Duodenal mucosa (tissue), 2 donors: ENCODE measurements around the gene ADGRL1.
A peak's percentile ranks its signal among the peaks of the same experiment; 100 is the strongest.
"Not testable (repeated sequence)": the region's sequence is repeated elsewhere in the genome, so short reads cannot be mapped to it uniquely, and the experiment has no call there.

ENCODE experiments used
- H3K27ac ChIP-seq: one replicate; pipeline ENCODE4 v1.7.0; 2013; ENCODE audit warnings: low read depth, low read length
- H3K27me3 ChIP-seq, 2 donors: one replicate each; pipeline ENCODE4 v1.7.0; 2013; ENCODE audit warnings: low read length in 2 of 2, control low read depth in 1 of 2; ENCODE audit not compliant: insufficient read depth in 2 of 2, control insufficient read depth in 1 of 2
- H3K36me3 ChIP-seq, 2 donors: one replicate each; pipeline ENCODE4 v1.7.0; 2013; ENCODE audit warnings: low read length in 2 of 2, control low read depth in 1 of 2; ENCODE audit not compliant: insufficient read depth in 2 of 2, control insufficient read depth in 1 of 2
- H3K4me1 ChIP-seq, 2 donors: one replicate each; pipeline ENCODE4 v1.7.0; 2013; ENCODE audit warnings: low read length in 2 of 2, control low read depth in 1 of 2; ENCODE audit not compliant: insufficient read depth in 2 of 2, control insufficient read depth in 1 of 2
- H3K4me3 ChIP-seq, 2 donors: one replicate each; pipeline ENCODE4 v1.7.0; 2013; ENCODE audit warnings: low read length in 2 of 2, low read depth in 1 of 2
- H3K9ac ChIP-seq, 2 donors: one replicate each; pipeline ENCODE4 v1.7.0; 2013; ENCODE audit warnings: low read length in 2 of 2, low read depth in 1 of 2
- H3K9me3 ChIP-seq, 2 donors: one replicate each; pipeline ENCODE4 v1.7.0; 2013; ENCODE audit warnings: low read length in 2 of 2, control low read depth in 1 of 2; ENCODE audit not compliant: control insufficient read depth in 1 of 2

Gene ADGRL1

GRCh38 chr19:14218620-14219330, 12.8 kb upstream of the ADGRL1 start:
- no peaks in the 10 kb centered on the region for H3K27me3 ChIP-seq
- no peak overlapping the region for H3K4me3 ChIP-seq
- H3K27ac ChIP-seq, result no peak overlapping the region
- no peaks in the 10 kb centered on the region for H3K9me3 ChIP-seq
- H3K4me1 ChIP-seq, result no peaks in the 10 kb centered on the region
- no peaks in the 10 kb centered on the region for H3K36me3 ChIP-seq
- no peak overlapping the region for H3K9ac ChIP-seq

DNA sequence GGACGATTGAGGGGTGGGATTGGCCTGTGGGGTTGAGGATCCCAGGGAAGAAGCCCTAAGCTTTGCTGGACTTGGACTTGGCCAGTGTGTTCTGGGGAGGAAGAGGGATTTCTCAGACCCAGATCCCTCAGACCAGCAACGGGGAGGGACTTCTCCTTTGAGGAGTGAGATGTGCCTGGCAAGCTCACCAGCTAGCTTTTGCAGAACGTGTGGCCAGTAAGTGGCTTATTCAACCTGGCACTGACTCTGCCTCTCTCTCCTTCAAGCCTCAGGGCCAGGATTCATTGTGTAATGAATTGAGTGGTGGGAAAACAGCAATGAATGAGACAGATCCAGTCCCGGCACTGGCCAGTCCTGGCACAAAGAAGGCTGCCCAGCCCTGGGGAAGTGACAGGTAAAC, 11.9 kb upstream of the ADGRL1 start:
- H3K27ac ChIP-seq, H3K36me3 ChIP-seq, H3K9ac ChIP-seq, H3K4me3 ChIP-seq, H3K9me3 ChIP-seq, H3K27me3 ChIP-seq, H3K4me1 ChIP-seq: not testable (repeated sequence)

DNA sequence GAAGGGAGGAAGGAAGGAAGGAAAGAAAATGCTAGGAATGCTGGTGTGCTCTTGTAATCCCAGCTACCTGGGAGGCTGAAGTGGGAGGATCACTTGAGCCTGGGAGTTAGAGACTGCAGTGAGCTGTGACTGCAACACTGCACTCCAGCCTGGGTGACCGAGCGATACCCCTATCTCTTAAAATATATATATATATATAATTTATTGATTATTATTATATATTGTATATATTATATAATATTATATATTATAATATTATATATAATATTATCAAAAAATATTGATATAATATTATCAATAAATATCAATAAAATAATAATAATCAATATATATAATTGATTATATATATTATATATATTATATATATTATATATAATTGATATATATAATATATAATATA, 8.6 kb upstream of the ADGRL1 start:
- no peaks in the 10 kb centered on the region for H3K4me1 ChIP-seq
- no peaks in the 10 kb centered on the region for H3K9me3 ChIP-seq
- no peak overlapping the region for H3K27ac ChIP-seq
- H3K27me3 ChIP-seq, result no peaks in the 10 kb centered on the region
- H3K9ac ChIP-seq, result no peak overlapping the region
- H3K4me3 ChIP-seq, result no peak overlapping the region
- no peaks in the 10 kb centered on the region for H3K36me3 ChIP-seq

DNA sequence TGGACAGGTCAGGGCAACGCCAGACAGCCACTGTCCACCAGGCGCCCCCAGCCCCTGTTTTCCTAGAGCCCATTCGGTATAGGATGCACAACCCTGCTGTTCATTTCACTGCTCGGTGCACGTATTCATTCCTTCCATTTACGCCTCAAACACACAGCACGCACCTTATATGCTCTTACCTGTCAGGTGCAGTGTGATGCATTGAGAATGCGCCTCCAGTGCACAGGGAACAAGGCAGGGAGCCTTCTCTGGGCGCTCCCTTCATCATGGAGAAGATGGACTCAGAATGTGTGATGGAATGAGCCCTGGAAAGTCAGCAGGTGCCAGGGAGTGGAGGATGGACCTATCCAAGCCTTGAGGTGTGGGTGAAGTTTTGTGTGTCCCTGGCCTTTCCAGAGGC, 4.2 kb upstream of the ADGRL1 start:
- H3K4me1 ChIP-seq, H3K36me3 ChIP-seq, H3K27ac ChIP-seq, H3K9me3 ChIP-seq, H3K4me3 ChIP-seq, H3K27me3 ChIP-seq, H3K9ac ChIP-seq: not testable (repeated sequence)

- not testable (repeated sequence) for H3K4me1 ChIP-seq, H3K36me3 ChIP-seq, H3K27ac ChIP-seq, H3K4me3 ChIP-seq, H3K9me3 ChIP-seq, H3K9ac ChIP-seq, H3K27me3 ChIP-seq
Observed at GRCh38 chr19:14209401-14209800, 3.4 kb upstream of the ADGRL1 start.

- not testable (repeated sequence) for H3K4me3 ChIP-seq, H3K27ac ChIP-seq, H3K4me1 ChIP-seq, H3K9me3 ChIP-seq, H3K27me3 ChIP-seq, H3K36me3 ChIP-seq, H3K9ac ChIP-seq
Observed at GRCh38 chr19:14208496-14208895, 2.5 kb upstream of the ADGRL1 start.

DNA sequence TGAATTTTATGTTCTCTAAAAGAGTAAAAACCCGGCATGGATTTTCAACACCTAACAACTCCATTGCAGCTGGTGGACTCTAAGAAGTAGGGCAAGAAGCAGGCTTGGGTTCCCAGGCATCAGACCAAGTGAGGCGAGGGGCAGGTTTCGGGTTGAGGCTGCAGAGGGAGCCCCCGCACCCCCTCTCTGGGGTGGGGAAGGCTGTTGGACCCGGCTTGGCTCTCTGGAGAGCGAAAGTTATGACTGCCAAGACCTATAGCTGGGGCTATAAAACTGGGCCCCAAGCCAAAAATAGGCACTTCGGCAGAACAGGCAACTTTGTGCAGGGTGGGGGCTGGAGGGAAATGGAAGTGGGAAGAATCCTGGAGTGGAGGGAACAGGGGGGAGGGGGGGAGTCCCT, 1.8 kb upstream of the ADGRL1 start:
- H3K9ac ChIP-seq, H3K27me3 ChIP-seq, H3K9me3 ChIP-seq, H3K27ac ChIP-seq, H3K36me3 ChIP-seq, H3K4me1 ChIP-seq: not testable (repeated sequence)
- peak overlapping the region; percentile 65 to 74 for H3K4me3 ChIP-seq

- Histone ChIP-seq H3K9ac (peak overlapping the region in 1 of 2 donors; percentile 47), H3K4me3 (peak overlapping the region; percentile 65 to 74), H3K27ac (peak overlapping the region; percentile 10)
- H3K9me3 ChIP-seq, H3K36me3 ChIP-seq, H3K4me1 ChIP-seq, H3K27me3 ChIP-seq: not testable (repeated sequence)
Observed at GRCh38 chr19:14206737-14207726, 1.1 kb upstream of the ADGRL1 start.

DNA sequence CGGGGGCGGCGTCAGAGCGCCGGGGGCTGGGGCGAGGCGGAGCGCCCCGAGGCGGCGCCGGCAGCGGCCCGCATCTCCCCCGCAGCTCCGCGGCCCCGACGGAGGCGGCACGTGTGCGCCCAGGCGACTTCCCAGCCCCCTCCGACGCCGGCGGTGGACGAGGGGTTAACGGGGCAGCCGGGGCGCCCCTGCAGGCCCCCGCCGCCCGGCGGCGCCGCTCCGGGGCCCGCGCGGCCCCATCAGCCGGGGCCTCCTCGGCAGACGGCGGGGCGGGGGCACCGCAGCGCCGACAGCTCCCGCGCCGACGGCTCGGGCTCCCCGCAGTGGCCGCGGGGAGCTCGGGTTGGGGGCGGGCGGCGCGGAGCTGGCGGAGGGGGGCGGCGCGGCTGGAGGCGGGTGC, 339 bp upstream of the ADGRL1 start:
- not testable (repeated sequence) for H3K4me1 ChIP-seq, H3K27ac ChIP-seq, H3K4me3 ChIP-seq

GRCh38 chr19:14204676-14205451, 1.1 kb downstream of the ADGRL1 start:
- not testable (repeated sequence) for H3K27ac ChIP-seq

More for the DNA sequence above, 339 bp upstream of the ADGRL1 start:
- H3K9ac ChIP-seq, H3K9me3 ChIP-seq, H3K27me3 ChIP-seq, H3K36me3 ChIP-seq: not testable (repeated sequence)

More at GRCh38 chr19:14204676-14205451, 1.1 kb downstream of the ADGRL1 start:
- not testable (repeated sequence) for H3K9me3 ChIP-seq, H3K4me1 ChIP-seq, H3K36me3 ChIP-seq, H3K27me3 ChIP-seq
- H3K4me3 ChIP-seq, result peak overlapping the region; percentile 29 to 55
- H3K9ac ChIP-seq, result peak overlapping the region in 1 of 2 donors; percentile 25
